ENCODE data around the gene EIF4G3. TPM values are rescaled to one million over a fixed set of nuclear protein-coding genes. Genes with fewer than 3 reads are reported as not detected.

Gene EIF4G3
- total and polyA plus RNA-seq, 9 of the 15 experiments (the other 6 are each of a cell fraction or from before 2014, with no cell fraction given) = 6.7 to 40.5 (median 32.1) TPM

GRCh38 chr1:20786253-20787028 lies 390.3 kb downstream of the EIF4G3 start (continued):
- TF ChIP-seq MEF2A (IDR thresholded peaks at IDR 0.05; ENCODE audit: control insufficient read depth, low read depth, low read length) (no peak), TFAP4 (CRISPR knock-in tag; IDR thresholded peaks at IDR 0.05; ENCODE audit: borderline replicate concordance) (peak; percentile 76; the same call in 1 of the 2 replicates), TAL1 (IDR thresholded peaks at IDR 0.05) (no peak), ZNF274 (IDR thresholded peaks at IDR 0.05; ENCODE audit: borderline replicate concordance, low read depth, low read length) (no peak), ATF2 (CRISPR knock-in tag; IDR thresholded peaks at IDR 0.05) (no peak), CEBPB (tag; IDR thresholded peaks at IDR 0.05) (no peak), ZNF184 (CRISPR knock-in tag; IDR thresholded peaks at IDR 0.05) (no peak), ZZZ3 (IDR thresholded peaks at IDR 0.05) (no peak), EGR1 (conservative IDR thresholded peaks at IDR 0.05) (peak; percentile 94), L3MBTL2 (IDR thresholded peaks at IDR 0.05) (peak; percentile 20; the same call in 1 of the 2 replicates), ZNF133 (CRISPR knock-in tag; IDR thresholded peaks at IDR 0.05) (no peak), TEAD1 (CRISPR knock-in tag; IDR thresholded peaks at IDR 0.05) (no peak; a peak in 1 of 4 replicates), KLF6 (CRISPR knock-in tag; IDR thresholded peaks at IDR 0.05; ENCODE audit: borderline replicate concordance) (no peak), RFX1 (IDR thresholded peaks at IDR 0.05) (no peak), CREB3 (tag; conservative IDR thresholded peaks at IDR 0.05; ENCODE audit: low read depth) (no peak), HCFC1 (IDR thresholded peaks at IDR 0.05; ENCODE audit: low read depth, low read length) (peak; percentile 49), NR1H2 (CRISPR knock-in tag; IDR thresholded peaks at IDR 0.05) (0 out of 2 replicates have a peak, but pooled peaks have one; percentile 96), SMAD1 (IDR thresholded peaks at IDR 0.05; ENCODE audit: low read depth, low read length, partially characterized antibody) (peak; percentile 29), NFXL1 (CRISPR knock-in tag; IDR thresholded peaks at IDR 0.05) (no peak), PREB (CRISPR knock-in tag; IDR thresholded peaks at IDR 0.05) (no peak), ZNF232 (CRISPR knock-in tag; IDR thresholded peaks at IDR 0.05) (0 out of 2 replicates have a peak, but pooled peaks have one; percentile 89), CSDE1 (IDR thresholded peaks at IDR 0.05) (no peak), C11orf30 (IDR thresholded peaks at IDR 0.05; ENCODE audit: low read depth) (peak; percentile 23; the same call in 1 of the 2 replicates), POU5F1 (IDR thresholded peaks at IDR 0.05; ENCODE audit: borderline replicate concordance, low read depth, low read length, partially characterized antibody) (peak; percentile 86), NR2F6 (CRISPR knock-in tag; IDR thresholded peaks at IDR 0.05) (no peak), FOXJ2 (tag; IDR thresholded peaks at IDR 0.05) (no peak)

All from K562 (cell line).